ENCODE measurements around the gene HSDL1. TPM values are rescaled to one million over a fixed set of nuclear protein-coding genes. Genes with fewer than 3 reads are reported as not detected.

The HSDL1 gene
- polyA plus RNA-seq (2012; ENCODE audit: insufficient read depth, insufficient read length): 57.0 TPM

GRCh38 chr16:84144859-84145639, at the start of gene HSDL1, which contains the start of gene DNAAF1:
Gene HSDL1, minus strand, starts transcription at chr16:84145177. Its CDS starts 13,856 bp downstream, at chr16:84131321.
Gene DNAAF1, plus strand, starts transcription at chr16:84145308. Its CDS starts 133 bp downstream, at chr16:84145441.
- peak; percentile 70 for DNase-seq (ENCODE audit: low read depth, low spot score)
- peak within 1 kb of the TSS; percentile 75 for H3K4me3 ChIP-seq (ENCODE audit: low read length)

DNA sequence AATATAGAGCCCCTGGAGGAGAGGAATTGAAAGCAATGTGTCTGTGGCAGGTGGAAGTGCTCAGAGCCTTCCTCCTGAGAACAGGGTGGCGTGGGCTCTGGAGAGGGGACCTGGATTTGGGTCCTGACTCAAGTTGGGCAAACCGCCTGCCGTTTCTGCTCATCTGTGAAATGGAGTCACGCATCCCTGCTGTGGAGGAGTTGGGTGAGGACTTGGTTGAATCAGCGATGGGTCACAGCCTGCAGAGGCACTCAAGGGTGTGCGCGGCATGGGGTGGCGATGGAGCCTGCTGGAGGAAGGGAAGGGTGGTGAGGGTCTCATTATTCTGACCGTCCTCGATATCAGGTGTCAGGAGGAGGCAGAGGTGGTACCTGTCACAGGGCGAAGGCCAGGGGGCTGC, 49.0 kb upstream of the HSDL1 start:
- peak overlapping the region; percentile 32 for H3K4me3 ChIP-seq (ENCODE audit: low read length)
- DNase-seq (ENCODE audit: low read depth, low spot score): no peak

- peak; percentile 92 for DNase-seq (ENCODE audit: low read depth, low spot score)
- H3K4me3 ChIP-seq (ENCODE audit: low read length): peak overlapping the region; percentile 32; the same call in 1 of the 2 replicates
Measured at GRCh38 chr16:84193480-84193879, 48.5 kb upstream of the HSDL1 start.

DNA sequence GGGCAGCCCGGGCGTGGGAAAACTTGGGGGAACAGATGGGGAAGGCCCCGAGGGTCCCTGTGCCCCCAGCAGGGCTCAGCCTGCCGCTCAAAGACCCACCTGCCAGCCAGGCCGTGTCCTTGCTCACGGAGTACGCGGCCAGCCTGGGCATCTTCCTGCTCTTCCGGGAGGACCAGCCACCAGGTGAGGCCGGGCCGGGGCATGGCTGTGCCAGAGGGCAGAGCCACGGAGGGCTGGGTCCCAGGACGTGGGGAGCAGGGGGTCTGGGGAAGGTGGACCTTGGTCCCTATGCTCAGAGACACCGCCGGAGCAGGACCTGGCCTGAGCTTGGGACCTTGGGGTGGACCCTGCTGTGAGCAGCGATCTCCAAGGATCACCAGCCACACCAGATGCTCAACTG, 46.5 kb upstream of the HSDL1 start:
- no peak overlapping the region for H3K4me3 ChIP-seq (ENCODE audit: low read length)
- DNase-seq (ENCODE audit: low read depth, low spot score): no peak

DNA sequence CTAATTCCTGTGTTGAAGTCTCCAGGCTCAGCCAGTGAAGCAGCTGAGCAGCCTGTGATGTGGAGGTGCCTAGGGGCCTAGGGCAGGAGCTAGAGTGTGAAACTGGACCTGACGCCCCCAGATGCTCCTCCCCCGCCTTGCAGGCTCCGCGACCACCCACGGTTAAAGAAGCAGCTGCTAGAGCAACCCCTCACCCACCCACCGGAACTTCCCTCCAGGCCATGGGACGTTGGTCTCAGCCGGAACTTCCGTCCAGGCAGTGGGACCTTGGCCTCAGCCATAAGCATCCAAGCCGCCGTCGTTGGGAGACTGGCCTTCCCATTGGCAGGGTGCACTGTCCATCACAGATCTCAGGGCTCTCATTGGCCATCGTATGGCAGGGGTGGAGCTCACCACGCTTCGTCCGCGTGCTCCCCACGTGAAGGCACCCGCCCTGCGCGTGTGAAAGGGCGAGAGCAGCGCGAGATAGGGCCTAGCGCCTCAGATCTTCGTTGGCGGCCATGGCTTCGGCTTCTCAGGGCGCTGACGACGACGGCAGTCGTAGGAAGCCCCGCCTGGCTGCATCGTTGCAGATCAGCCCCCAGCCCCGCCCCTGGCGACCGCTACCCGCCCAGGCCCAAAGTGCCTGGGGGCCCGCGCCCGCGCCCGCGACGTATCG, 45.9 kb upstream of the HSDL1 start, which contains the start of gene ADAD2:
TSS of gene ADAD2 (plus strand) at position 427 of the 658 bp plus-strand sequence. CDS start at position 501, 74 bp downstream.
- H3K4me3 ChIP-seq (ENCODE audit: low read length): no peak within 1 kb of the TSS
- DNase-seq (ENCODE audit: low read depth, low spot score): no peak

DNA sequence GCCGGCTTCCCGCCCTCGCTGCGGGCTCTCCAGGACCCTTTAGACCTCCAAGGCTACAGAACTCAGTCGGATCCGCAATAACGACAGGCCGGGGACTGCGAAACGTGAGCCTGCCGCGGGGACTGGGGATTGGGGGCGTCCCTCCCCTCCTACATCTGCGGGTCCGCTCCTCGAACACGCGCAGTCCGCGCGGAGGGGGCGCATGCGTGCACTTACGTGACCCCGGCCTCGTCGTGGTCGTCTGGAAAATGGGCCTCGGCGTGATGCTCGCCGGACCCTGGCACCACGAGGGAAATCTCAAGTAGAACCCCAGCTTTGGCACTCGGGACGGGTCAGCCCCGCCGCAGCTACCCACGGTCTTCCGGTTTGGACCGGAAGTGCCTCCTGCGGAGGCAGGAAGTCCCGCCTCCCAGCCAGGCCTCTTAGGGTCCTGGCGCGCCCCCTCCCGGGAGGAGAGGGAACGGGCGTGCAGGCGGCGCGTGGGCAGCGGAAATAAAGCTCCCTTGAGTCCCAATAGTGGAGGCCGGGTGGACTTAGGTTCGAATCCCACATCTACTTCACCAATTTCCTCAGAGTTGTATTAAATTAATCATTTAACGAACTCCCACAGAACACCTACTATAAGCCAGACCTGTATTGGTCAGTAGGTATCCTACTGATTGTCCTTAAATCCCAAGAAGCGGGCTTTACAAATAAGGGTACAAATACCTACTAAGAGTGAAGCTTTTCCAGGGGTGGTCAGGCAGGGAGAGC, 41.9 kb upstream of the HSDL1 start, which contains the start of gene TAF1C:
TSS of gene TAF1C (minus strand) at position 373 of the 753 bp plus-strand sequence. CDS start 2,069 bp downstream, outside the sequence.
- H3K4me3 ChIP-seq (ENCODE audit: low read length): peak within 1 kb of the TSS; percentile 92

GRCh38 chr16:84184775-84185174, 39.8 kb upstream of the HSDL1 start:
- DNase-seq (ENCODE audit: low read depth, low spot score): no peak
- H3K4me3 ChIP-seq (ENCODE audit: low read length): no peak overlapping the region

More for the DNA sequence above, 41.9 kb upstream of the HSDL1 start, which contains the start of gene TAF1C:
- peak; percentile 91 for DNase-seq (ENCODE audit: low read depth, low spot score)

DNA sequence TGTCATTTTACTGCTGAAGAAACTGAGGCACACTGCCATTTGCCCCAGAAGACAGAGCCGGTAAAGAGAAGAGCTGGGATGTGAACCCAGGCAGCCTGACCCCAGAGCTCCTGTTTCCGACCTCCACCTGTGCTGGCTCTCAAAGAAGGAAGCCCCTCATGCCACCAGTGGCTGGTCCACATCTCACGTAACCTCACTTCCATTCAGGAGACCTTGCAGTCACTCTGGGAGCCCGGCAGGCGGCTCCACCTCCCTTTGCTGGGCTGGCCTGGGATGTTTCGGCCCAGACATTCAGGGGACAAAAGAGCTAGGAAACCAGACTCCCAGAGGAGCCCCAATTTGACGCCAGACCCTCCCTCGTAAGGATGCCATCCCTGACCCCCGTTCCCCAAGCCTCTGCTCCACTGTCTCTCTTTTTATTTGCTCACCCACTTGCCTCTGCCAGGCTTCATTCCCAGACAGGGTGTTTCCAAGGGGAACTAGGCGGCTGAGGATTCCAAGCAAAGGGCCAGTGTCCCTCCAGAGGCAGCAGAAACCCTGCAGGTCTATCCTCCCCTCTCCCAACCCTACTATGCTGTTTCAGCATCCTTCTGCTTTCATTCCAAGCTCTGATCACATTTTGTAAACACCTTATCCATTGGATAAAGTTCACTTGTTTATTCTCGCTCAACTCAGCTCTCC, 39.1 kb upstream of the HSDL1 start:
- DNase-seq (ENCODE audit: low read depth, low spot score): no peak
- H3K4me3 ChIP-seq (ENCODE audit: low read length): no peak overlapping the region

DNA sequence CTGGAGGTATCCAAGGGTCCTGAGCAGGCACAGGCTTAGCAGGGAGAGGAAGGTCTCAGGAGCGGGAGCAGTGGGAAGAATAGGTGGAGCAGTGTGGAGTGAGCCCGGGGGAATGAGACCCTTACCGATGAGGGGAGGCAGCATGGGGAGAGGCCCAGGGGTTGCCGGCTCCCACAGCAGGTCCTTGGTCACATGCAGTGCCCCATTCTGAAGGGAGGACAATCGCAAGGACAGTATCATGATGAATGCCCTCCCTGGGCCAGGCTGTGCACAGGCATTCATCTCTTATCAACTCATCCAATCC, 38.5 kb upstream of the HSDL1 start:
- no peak overlapping the region for H3K4me3 ChIP-seq (ENCODE audit: low read length)
- DNase-seq (ENCODE audit: low read depth, low spot score): no peak

- H3K4me3 ChIP-seq (ENCODE audit: low read length): no peak overlapping the region
- no peak for DNase-seq (ENCODE audit: low read depth, low spot score)
Measured at GRCh38 chr16:84182680-84183571, 37.9 kb upstream of the HSDL1 start.

DNA sequence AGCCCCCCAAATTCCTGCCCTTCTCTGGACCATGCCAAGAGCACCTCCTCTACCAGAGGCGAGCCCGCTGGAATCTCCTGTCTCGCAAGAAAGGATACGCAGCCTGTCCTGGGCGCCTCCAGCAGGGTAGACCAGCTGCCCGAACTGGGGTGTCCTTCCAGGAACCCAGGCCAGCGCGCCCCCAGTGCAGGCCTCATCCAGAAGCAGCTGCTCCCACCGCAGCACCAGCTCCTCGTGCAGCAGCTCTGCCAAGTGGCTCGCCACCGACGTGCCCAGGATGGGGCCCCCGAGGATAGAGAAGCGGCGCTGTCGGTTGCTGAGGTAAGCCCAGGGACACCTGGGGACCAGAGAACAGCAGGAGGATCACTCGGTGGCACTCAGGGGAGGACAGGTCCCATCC, 37.1 kb upstream of the HSDL1 start:
- no peak for DNase-seq (ENCODE audit: low read depth, low spot score)
- H3K4me3 ChIP-seq (ENCODE audit: low read length): no peak overlapping the region

DNA sequence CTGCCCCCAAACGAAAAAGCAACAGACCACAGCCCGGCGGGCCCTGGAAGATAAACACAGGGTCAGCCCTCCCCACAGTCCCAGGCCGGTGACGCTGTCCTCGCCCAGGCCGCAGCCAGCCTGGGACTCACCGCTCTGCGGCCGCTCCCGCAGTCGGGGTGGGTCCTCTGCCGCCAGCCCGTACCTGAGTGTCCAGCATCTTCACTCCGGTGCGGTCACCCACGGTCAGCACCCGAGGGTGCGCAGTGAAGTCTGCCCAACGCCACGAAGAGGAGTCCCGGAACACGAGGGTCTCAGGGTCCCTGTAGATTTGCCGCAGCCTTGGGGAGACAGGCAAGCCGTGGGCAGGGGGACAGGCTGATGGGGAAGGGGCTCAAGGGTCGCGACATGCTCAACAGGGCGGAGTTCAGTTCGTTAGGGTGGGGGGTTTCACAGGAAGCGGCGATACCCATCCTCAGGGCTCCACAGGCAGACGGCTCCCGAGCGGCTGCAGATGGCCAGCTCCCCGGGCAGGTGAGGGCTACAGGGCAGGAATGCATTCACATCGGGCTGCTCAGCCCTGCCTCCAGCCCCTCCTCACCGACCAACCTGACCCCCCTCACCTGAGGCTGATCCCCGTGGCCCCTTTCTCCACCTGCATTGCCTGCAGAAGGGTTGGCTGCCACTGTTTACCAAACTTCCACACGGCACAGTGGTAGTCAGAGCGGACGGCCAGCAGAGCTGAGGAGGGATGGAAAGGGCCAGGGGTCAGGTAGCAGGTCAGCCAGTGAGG, 36.4 kb upstream of the HSDL1 start:
- no peak overlapping the region for H3K4me3 ChIP-seq (ENCODE audit: low read length)
- no peak for DNase-seq (ENCODE audit: low read depth, low spot score)

DNA sequence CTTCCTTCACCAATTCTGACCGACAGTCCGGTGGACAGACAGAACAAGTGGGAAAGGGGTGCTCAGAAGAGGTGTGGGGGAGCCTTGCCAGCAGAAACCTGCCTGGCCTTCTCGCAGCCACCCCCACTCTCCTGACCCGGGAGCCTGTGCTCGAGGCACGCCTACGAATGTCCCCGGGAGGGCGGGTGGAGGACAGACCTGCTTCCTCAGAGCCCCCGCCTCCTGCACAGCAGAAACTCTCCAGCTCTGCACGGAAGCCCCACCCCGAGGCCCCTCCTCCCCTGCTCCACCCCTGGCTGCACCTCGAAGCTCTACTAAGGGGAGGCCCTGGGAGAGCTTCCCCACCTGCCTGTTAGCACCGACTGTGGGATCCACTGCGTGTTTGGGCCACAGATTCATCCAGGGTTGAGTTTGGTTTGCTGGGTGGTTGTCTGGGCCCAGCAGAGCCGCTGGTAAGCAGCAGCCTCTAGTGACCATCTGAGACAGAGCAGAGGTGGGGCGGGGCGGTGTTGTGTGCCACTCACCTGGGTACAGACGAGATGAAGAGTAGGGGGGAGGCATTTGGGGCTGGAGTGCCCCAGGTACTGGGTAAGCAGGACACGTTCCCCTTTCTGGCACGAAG, 35.7 kb upstream of the HSDL1 start:
- DNase-seq (ENCODE audit: low read depth, low spot score): no peak
- H3K4me3 ChIP-seq (ENCODE audit: low read length): no peak overlapping the region

DNA sequence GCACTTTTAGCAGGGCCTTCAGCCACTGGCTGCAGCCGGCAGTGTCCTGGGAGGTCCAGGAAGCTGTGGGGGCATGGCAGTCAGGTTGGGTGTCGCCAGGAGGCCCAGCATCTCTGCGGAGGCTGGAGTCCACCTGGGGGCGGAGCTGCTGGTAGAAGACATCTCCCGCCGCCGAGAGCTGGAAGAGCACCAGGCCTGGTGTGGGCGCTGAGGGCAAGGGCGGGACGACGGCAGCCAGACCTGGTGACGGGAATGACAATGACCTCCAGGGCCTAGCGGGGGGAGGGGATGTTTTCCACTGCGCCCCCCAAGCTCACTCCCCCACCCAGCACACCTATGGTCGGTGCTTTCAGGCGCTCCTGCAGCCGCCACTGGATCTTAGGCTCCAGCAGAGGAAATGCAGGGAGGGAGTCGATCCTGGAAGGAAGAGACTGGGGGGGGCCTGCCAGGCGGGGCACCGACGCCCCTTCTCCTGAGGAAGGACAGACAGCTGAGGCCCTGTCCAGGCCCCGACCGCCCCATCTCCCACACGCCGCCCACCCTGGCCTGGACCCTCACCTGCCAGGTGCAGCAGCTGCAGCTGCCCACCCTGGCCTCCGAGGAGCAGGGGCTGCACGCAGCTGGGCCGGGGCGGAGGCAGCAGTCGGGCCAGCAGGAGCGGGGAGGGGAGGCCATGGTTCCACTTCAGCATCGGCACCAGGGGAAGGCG, 34.8 kb upstream of the HSDL1 start:
- no peak for DNase-seq (ENCODE audit: low read depth, low spot score)
- no peak overlapping the region for H3K4me3 ChIP-seq (ENCODE audit: low read length)

- no peak for DNase-seq (ENCODE audit: low read depth, low spot score)
- no peak overlapping the region for H3K4me3 ChIP-seq (ENCODE audit: low read length)
Measured at GRCh38 chr16:84178892-84179611, 34.1 kb upstream of the HSDL1 start.
